Thyroid gland (tissue), 4 donors: ENCODE measurements around the gene PPIH. TPM values are rescaled to one million over a fixed set of nuclear protein-coding genes. Genes with fewer than 3 reads are reported as not detected.
"Not testable (repeated sequence)": the region's sequence is repeated elsewhere in the genome, so short reads cannot be mapped to it uniquely, and the experiment has no call there.

Experiments
- DNase-seq, 2 donors: peaks; one replicate each; pipeline ENCODE4 v3.0.0-alpha.2; 2019
- H3K27ac ChIP-seq, 3 donors: fragments of 200-600 bp; sonication (generic); 1 replicate in 2 of 3; 2 replicates in 1 of 3; pipeline ENCODE4 v1.5.1; 2016 to 2019; ENCODE audit warnings: mild to moderate bottlenecking in 1 of 3, moderate library complexity in 1 of 3
- H3K27me3 ChIP-seq: fragments of 200-600 bp; sonication (generic); one replicate; pipeline ENCODE4 v1.5.1; 2019
- H3K36me3 ChIP-seq, 2 donors: fragments of 200-600 bp; sonication (generic); one replicate each; pipeline ENCODE4 v1.5.1; 2016 to 2019
- H3K4me1 ChIP-seq, 2 donors: fragments of 200-600 bp; sonication (generic); one replicate each; pipeline ENCODE4 v1.5.1; 2017 to 2019
- H3K4me3 ChIP-seq, 3 donors: fragments of 200-600 bp; sonication (generic); replicated peaks in 1 of 3; 1 replicate in 2 of 3; 2 replicates in 1 of 3; pipeline ENCODE4 v1.5.1; 2016; ENCODE audit warnings: mild to moderate bottlenecking in 1 of 3
- H3K9me3 ChIP-seq: fragments of 200-600 bp; sonication (generic); one replicate; pipeline ENCODE4 v1.5.1; 2017
- POLR2A ChIP-seq, 2 donors: fragments of 450-650 bp; IDR thresholded peaks; one replicate each; pipeline ENCODE4 v1.6.1; 2017; ENCODE audit warnings: antibody characterized with exemption in 2 of 2, mild to moderate bottlenecking in 2 of 2, moderate library complexity in 1 of 2
- WGBS, 2 donors: methylation state at CpG; one replicate each; pipeline ENCODE4 v1.1.5; 2017; 5-methylcytosine and 5-hydroxymethylcytosine counted together
- intact Hi-C: fragments of 100-400 bp; cut with DNase I; formaldehyde crosslinking; loops from one replicate; pipeline ENCODE4 v1.15.1; 2023
- total RNA-seq, 4 donors: library from RNA; depleted of rRNA; stranded (reverse); fragments of >200 nt; gene quantifications; one replicate each; pipeline ENCODE4 v1.2.3, GENCODE V29; 2016
- TF ChIP-seq, protein P1 (sequence below), 6 experiments: fragments of 200-600 bp in 3 of 6; fragments of 450-650 bp in 3 of 6; sonication (generic) in 3 of 6; IDR thresholded peaks; one replicate each; pipeline ENCODE4 v1.5.1; 2016 to 2019; ENCODE audit warnings: antibody characterized with exemption in 6 of 6, mild to moderate bottlenecking in 2 of 6, inconsistent platforms in 1 of 6, moderate library complexity in 1 of 6

The PPIH gene
- total RNA-seq, 4 donors from 2014 or later = 26.4 to 45.9 (median 40.3) TPM

GRCh38 chr1:42720868-42721267, 62.6 kb downstream of the PPIH start:
- Histone ChIP-seq H3K27me3 (no peaks in the 10 kb centered on the region), H3K9me3 (no peaks in the 10 kb centered on the region), H3K4me3 (no peak overlapping the region), H3K36me3 (no peaks in the 10 kb centered on the region), H3K27ac (no peak overlapping the region), H3K4me1 (no peaks in the 10 kb centered on the region)
- intact Hi-C loops = no loop called here
- TF ChIP-seq, protein P1, sequence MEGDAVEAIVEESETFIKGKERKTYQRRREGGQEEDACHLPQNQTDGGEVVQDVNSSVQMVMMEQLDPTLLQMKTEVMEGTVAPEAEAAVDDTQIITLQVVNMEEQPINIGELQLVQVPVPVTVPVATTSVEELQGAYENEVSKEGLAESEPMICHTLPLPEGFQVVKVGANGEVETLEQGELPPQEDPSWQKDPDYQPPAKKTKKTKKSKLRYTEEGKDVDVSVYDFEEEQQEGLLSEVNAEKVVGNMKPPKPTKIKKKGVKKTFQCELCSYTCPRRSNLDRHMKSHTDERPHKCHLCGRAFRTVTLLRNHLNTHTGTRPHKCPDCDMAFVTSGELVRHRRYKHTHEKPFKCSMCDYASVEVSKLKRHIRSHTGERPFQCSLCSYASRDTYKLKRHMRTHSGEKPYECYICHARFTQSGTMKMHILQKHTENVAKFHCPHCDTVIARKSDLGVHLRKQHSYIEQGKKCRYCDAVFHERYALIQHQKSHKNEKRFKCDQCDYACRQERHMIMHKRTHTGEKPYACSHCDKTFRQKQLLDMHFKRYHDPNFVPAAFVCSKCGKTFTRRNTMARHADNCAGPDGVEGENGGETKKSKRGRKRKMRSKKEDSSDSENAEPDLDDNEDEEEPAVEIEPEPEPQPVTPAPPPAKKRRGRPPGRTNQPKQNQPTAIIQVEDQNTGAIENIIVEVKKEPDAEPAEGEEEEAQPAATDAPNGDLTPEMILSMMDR (IDR thresholded peaks at IDR 0.05) = no peak
- TF ChIP-seq POLR2A (IDR thresholded peaks at IDR 0.05) = no peak
- 93 to 100% methylated on average over 1 of the region's 1 CpG for WGBS, 2 donors
- DNase-seq = no peak

- Histone ChIP-seq H3K4me1 (no peaks in the 10 kb centered on the region), H3K27me3 (no peaks in the 10 kb centered on the region), H3K27ac (no peak overlapping the region), H3K4me3 (no peak overlapping the region), H3K36me3 (no peaks in the 10 kb centered on the region), H3K9me3 (no peaks in the 10 kb centered on the region)
- intact Hi-C loops = no loop called here
- DNase-seq = no peak
- WGBS, 2 donors = 93 to 94% methylated on average over 3 of the region's 3 CpGs
- TF ChIP-seq, protein P1 (IDR thresholded peaks at IDR 0.05) = no peak
- TF ChIP-seq POLR2A (IDR thresholded peaks at IDR 0.05) = no peak
Observed at GRCh38 chr1:42721926-42722325, 63.7 kb downstream of the PPIH start.

DNA sequence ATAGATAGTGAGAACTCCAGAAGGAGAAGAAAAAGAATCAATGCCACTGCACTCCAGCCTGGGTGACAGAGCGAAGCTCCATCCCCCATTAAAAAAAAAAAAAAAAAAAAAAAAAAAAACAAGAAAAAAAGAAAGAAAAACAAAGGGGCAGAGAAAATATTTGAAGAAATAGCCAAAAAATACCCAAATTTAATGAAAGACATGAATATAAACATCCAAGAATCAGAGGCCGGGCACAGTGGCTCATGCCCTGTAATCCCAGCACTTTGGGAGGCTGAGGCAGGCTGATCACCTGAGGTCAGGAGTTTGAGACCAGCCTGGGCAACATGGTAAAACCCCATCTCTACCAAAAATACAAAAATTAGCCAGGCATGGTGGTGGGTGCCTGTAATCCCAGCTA, 64.2 kb downstream of the PPIH start:
- H3K9me3 ChIP-seq, H3K27me3 ChIP-seq, H3K4me1 ChIP-seq, H3K27ac ChIP-seq, DNase-seq, intact Hi-C loops, H3K36me3 ChIP-seq, H3K4me3 ChIP-seq: not testable (repeated sequence)
- 83 to 98% methylated on average over 2 of the region's 2 CpGs for WGBS, 2 donors

- 82 to 89% methylated on average over 6 of the region's 6 CpGs for WGBS, 2 donors
- Histone ChIP-seq H3K27ac (no peak overlapping the region), H3K9me3 (no peaks in the 10 kb centered on the region), H3K4me1 (no peaks in the 10 kb centered on the region), H3K36me3 (no peaks in the 10 kb centered on the region), H3K27me3 (no peaks in the 10 kb centered on the region), H3K4me3 (no peak overlapping the region)
- no peak for TF ChIP-seq POLR2A (IDR thresholded peaks at IDR 0.05)
- TF ChIP-seq, protein P1 (IDR thresholded peaks at IDR 0.05) = no peak
- intact Hi-C loops = no loop called here
- no peak for DNase-seq
Observed at GRCh38 chr1:42723511-42723910, 65.3 kb downstream of the PPIH start.

DNA sequence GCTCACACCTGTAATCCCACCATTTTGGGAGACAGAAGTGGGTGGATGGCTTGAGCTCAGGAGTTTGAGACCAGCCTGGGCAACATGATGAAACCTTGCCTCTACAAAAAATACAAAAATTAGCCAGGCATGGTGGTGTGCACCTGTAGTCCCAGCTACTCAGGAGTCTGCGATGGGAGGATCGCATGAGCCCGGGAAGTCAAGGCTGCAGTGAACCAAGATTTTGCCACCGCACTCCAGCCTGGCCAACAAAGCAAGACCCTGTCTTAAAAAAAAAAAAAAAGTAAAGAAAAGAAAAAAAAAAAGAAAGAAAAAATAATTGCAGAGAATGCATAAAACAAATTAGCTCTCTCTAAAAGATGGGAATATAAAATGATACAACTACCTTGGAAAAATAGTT, 67.6 kb downstream of the PPIH start:
- DNase-seq, H3K36me3 ChIP-seq, intact Hi-C loops, H3K27ac ChIP-seq, H3K4me1 ChIP-seq, H3K9me3 ChIP-seq, H3K4me3 ChIP-seq, H3K27me3 ChIP-seq: not testable (repeated sequence)
- WGBS, 2 donors = 97 to 100% methylated on average over 4 of the region's 4 CpGs

Other genes with a start within 250 kb of the PPIH start
- 1 to 10 TPM; 3.5 to 6.5 (median 5.6) TPM for gene ZMYND12, start 202.4 kb upstream of the PPIH start, total RNA-seq
- 100 to 1,000 TPM in 2 of 4 donors, 10 to 100 TPM in 2; 51.9 to 135 (median 89.8) TPM for gene PPCS, start 201.9 kb upstream of the PPIH start, total RNA-seq
- 10 to 100 TPM; 20.1 to 56.7 (median 22.7) TPM for gene CCDC30, start 195.1 kb upstream of the PPIH start, total RNA-seq
- gene YBX1, start 24.0 kb downstream of the PPIH start, total RNA-seq = 100 to 1,000 TPM; 368 to 678 (median 607) TPM
- not detected for gene CLDN19, start 81.8 kb downstream of the PPIH start, total RNA-seq
- gene P3H1, start 108.6 kb downstream of the PPIH start, total RNA-seq = 10 to 100 TPM; 16.6 to 28.0 (median 24.2) TPM
- gene C1orf50, start 108.8 kb downstream of the PPIH start, total RNA-seq = 1 to 10 TPM; 4.2 to 7.2 (median 4.7) TPM
- gene TMEM269, start 126.6 kb downstream of the PPIH start, total RNA-seq = 1 to 10 TPM in 1 of 4 donors, under 1 TPM in 1, not detected in 2; 0.11 to 2.6 TPM
- 10 to 100 TPM; 23.7 to 36.5 (median 28.9) TPM for gene ERMAP, start 158.7 kb downstream of the PPIH start, total RNA-seq
- gene SVBP, start 159.0 kb downstream of the PPIH start, total RNA-seq = 10 to 100 TPM; 20.4 to 29.0 (median 21.6) TPM
- 10 to 100 TPM; 17.9 to 25.8 (median 21.5) TPM for gene ZNF691, start 188.2 kb downstream of the PPIH start, total RNA-seq